ENCODE results near the gene TRAPPC14.

TRAPPC14 gene

GRCh38 chr7:100119970-100120732 lies 38.4 kb downstream of the TRAPPC14 start:
- TF ChIP-seq CTCF (conservative IDR thresholded peaks at IDR 0.05; ENCODE audit: low read depth, low read length) = no peak
- H3K4me3 ChIP-seq (ENCODE audit: low read depth, low read length) = peak overlapping the region; percentile 92
- DNase-seq (ENCODE audit: low read depth) = peak; percentile 60

- TF ChIP-seq CTCF (conservative IDR thresholded peaks at IDR 0.05; ENCODE audit: low read depth, low read length) = no peak
- DNase-seq (ENCODE audit: low read depth) = peak; percentile 98
- peak within 1 kb of the TSS; percentile 92 for H3K4me3 ChIP-seq (ENCODE audit: low read depth, low read length)
Measured at GRCh38 chr7:100119072-100119969, 39.2 kb downstream of the TRAPPC14 start, which contains the start of the genes CNPY4 and TAF6. CNPY4 (plus strand) TSS chr7:100119634; CDS start chr7:100119745, 111 bp downstream. TAF6 (minus strand) TSS chr7:100119358; CDS start chr7:100114209, 5,149 bp downstream.

- H3K4me3 ChIP-seq (ENCODE audit: low read depth, low read length) = peak overlapping the region; percentile 92
- no peak for DNase-seq (ENCODE audit: low read depth)
- no peak for TF ChIP-seq CTCF (conservative IDR thresholded peaks at IDR 0.05; ENCODE audit: low read depth, low read length)
Measured at GRCh38 chr7:100118388-100119071, 40.0 kb downstream of the TRAPPC14 start.

GRCh38 chr7:100115026-100115425 lies 43.5 kb downstream of the TRAPPC14 start:
- no peak for TF ChIP-seq CTCF (conservative IDR thresholded peaks at IDR 0.05; ENCODE audit: low read depth, low read length)
- no peak overlapping the region for H3K4me3 ChIP-seq (ENCODE audit: low read depth, low read length)
- no peak for DNase-seq (ENCODE audit: low read depth)

- no peak for DNase-seq (ENCODE audit: low read depth)
- no peak overlapping the region for H3K4me3 ChIP-seq (ENCODE audit: low read depth, low read length)
- no peak for TF ChIP-seq CTCF (conservative IDR thresholded peaks at IDR 0.05; ENCODE audit: low read depth, low read length)
Measured at GRCh38 chr7:100111914-100112313, 46.6 kb downstream of the TRAPPC14 start.

- no peak for DNase-seq (ENCODE audit: low read depth)
- no peak for TF ChIP-seq CTCF (conservative IDR thresholded peaks at IDR 0.05; ENCODE audit: low read depth, low read length)
- H3K4me3 ChIP-seq (ENCODE audit: low read depth, low read length) = no peak overlapping the region
Measured at GRCh38 chr7:100111156-100111555, 47.4 kb downstream of the TRAPPC14 start.

Data from choroid plexus epithelial cell (primary cell).